ENCODE measurements around the gene CD47. TPM values are rescaled to one million over a fixed set of nuclear protein-coding genes. Genes with fewer than 3 reads are reported as not detected.

Gene CD47
- total RNA-seq = 100 to 1,000 TPM; 145 to 161 TPM

- Mint-ChIP-seq H3K36me3 (ENCODE audit: low read depth) (peaks cover 21% of the 10 kb centered on the region), H3K4me3 (peak within 1 kb of the TSS; percentile 99), H3K9me3 (peaks cover 6% of the 10 kb centered on the region), H3K27ac (peak within 1 kb of the TSS; percentile 100), H3K27me3 (no peaks in the 10 kb centered on the region), H3K4me1 (peaks cover 30% of the 10 kb centered on the region)
- peak; percentile 94 for DNase-seq
- CTCF ChIA-PET = interaction anchor here (1.0 kb wide), 1 partner anchor 10 kb away, joined by 3 read pairs; no protein-coding TSS in a partner anchor
- POLR2A ChIA-PET = no interaction called here
These were observed at the start of gene CD47 for GRCh38 chr3:108090701-108091497. CD47 (minus strand) TSS chr3:108091031; CDS start chr3:108090908, 123 bp downstream.

- peaks cover 4% of the 10 kb centered on the region for H3K9me3 Mint-ChIP-seq
- peaks cover 75% of the 10 kb centered on the region for H3K36me3 Mint-ChIP-seq (ENCODE audit: low read depth)
- H3K4me3 Mint-ChIP-seq = no peak overlapping the region
- peaks cover 40% of the 10 kb centered on the region for H3K4me1 Mint-ChIP-seq
- no peaks in the 10 kb centered on the region for H3K27me3 Mint-ChIP-seq
- H3K27ac Mint-ChIP-seq = no peak overlapping the region
- DNase-seq = no peak
- CTCF ChIA-PET = interaction anchor here (1.3 kb wide), 1 partner anchor 12 kb away, joined by 3 read pairs; no protein-coding TSS in a partner anchor
- POLR2A ChIA-PET = no interaction called here
These were observed 46.6 kb upstream of the CD47 start for GRCh38 chr3:108137460-108137814.

- Mint-ChIP-seq H3K27ac (peak overlapping the region; percentile 25), H3K4me3 (no peak overlapping the region), H3K36me3 (ENCODE audit: low read depth) (peaks cover 77% of the 10 kb centered on the region), H3K4me1 (peaks cover 46% of the 10 kb centered on the region), H3K27me3 (no peaks in the 10 kb centered on the region), H3K9me3 (peaks cover 4% of the 10 kb centered on the region)
- ChIA-PET CTCF (interaction anchor here (1.3 kb wide), 1 partner anchor 11 kb away, joined by 3 read pairs; no protein-coding TSS in a partner anchor), POLR2A (no interaction called here)
- no peak for DNase-seq
These were observed 46.0 kb upstream of the CD47 start for GRCh38 chr3:108136561-108137459.

GRCh38 chr3:108134555-108134880 is 43.7 kb upstream of the CD47 start:
- H3K9me3 Mint-ChIP-seq = peaks cover 6% of the 10 kb centered on the region
- no peak for DNase-seq
- peaks cover 83% of the 10 kb centered on the region for H3K36me3 Mint-ChIP-seq (ENCODE audit: low read depth)
- H3K4me1 Mint-ChIP-seq = peaks cover 67% of the 10 kb centered on the region
- ChIA-PET CTCF (interaction anchor here (1.6 to 1.9 kb wide), 2 partner anchors 12 to 18 kb away, joined by 4 to 9 read pairs; no protein-coding TSS in a partner anchor), POLR2A (no interaction called here)
- no peaks in the 10 kb centered on the region for H3K27me3 Mint-ChIP-seq
- H3K4me3 Mint-ChIP-seq = peak overlapping the region; percentile 43
- H3K27ac Mint-ChIP-seq = peak overlapping the region; percentile 86

GRCh38 chr3:108133858-108134554 is 43.2 kb upstream of the CD47 start:
- H3K9me3 Mint-ChIP-seq = peaks cover 7% of the 10 kb centered on the region
- ChIA-PET CTCF (interaction anchor here (1.6 to 1.9 kb wide), 2 partner anchors 12 to 19 kb away, joined by 4 to 9 read pairs; no protein-coding TSS in a partner anchor), POLR2A (no interaction called here)
- H3K4me1 Mint-ChIP-seq = peaks cover 72% of the 10 kb centered on the region
- peak overlapping the region; percentile 86 for H3K27ac Mint-ChIP-seq
- no peaks in the 10 kb centered on the region for H3K27me3 Mint-ChIP-seq
- no peak for DNase-seq
- H3K4me3 Mint-ChIP-seq = peak overlapping the region; percentile 43
- H3K36me3 Mint-ChIP-seq (ENCODE audit: low read depth) = peaks cover 84% of the 10 kb centered on the region

- POLR2A ChIA-PET = no interaction called here
These were observed 42.2 kb upstream of the CD47 start for GRCh38 chr3:108133048-108133369.

GRCh38 chr3:108131475-108132134 is 40.8 kb upstream of the CD47 start:
- POLR2A ChIA-PET = no interaction called here
- peak overlapping the region; percentile 59 for H3K27ac Mint-ChIP-seq
- peak overlapping the region; percentile 14 for H3K4me3 Mint-ChIP-seq
- peaks cover 85% of the 10 kb centered on the region for H3K4me1 Mint-ChIP-seq
- DNase-seq = no peak
- CTCF ChIA-PET = interaction anchor here (0.7 to 1.2 kb wide), 3 partner anchors 9 to 92 kb away, joined by 3 read pairs; no protein-coding TSS in a partner anchor
- no peaks in the 10 kb centered on the region for H3K27me3 Mint-ChIP-seq
- peaks cover 81% of the 10 kb centered on the region for H3K36me3 Mint-ChIP-seq (ENCODE audit: low read depth)
- peaks cover 15% of the 10 kb centered on the region for H3K9me3 Mint-ChIP-seq

More at GRCh38 chr3:108133048-108133369, 42.2 kb upstream of the CD47 start:
- no peak for DNase-seq
- peaks cover 15% of the 10 kb centered on the region for H3K9me3 Mint-ChIP-seq
- H3K36me3 Mint-ChIP-seq (ENCODE audit: low read depth) = peaks cover 89% of the 10 kb centered on the region
- peak overlapping the region; percentile 43 for H3K4me3 Mint-ChIP-seq
- peaks cover 82% of the 10 kb centered on the region for H3K4me1 Mint-ChIP-seq
- H3K27me3 Mint-ChIP-seq = no peaks in the 10 kb centered on the region
- CTCF ChIA-PET = interaction anchor here (1.6 to 1.9 kb wide), 2 partner anchors 11 to 20 kb away, joined by 4 to 9 read pairs; no protein-coding TSS in a partner anchor
- H3K27ac Mint-ChIP-seq = peak overlapping the region; percentile 86

- Mint-ChIP-seq H3K9me3 (peaks cover 15% of the 10 kb centered on the region), H3K27me3 (no peaks in the 10 kb centered on the region), H3K4me3 (no peak overlapping the region), H3K36me3 (ENCODE audit: low read depth) (peaks cover 77% of the 10 kb centered on the region), H3K27ac (peak overlapping the region; percentile 59), H3K4me1 (peaks cover 84% of the 10 kb centered on the region)
- CTCF ChIA-PET = interaction anchor here (0.7 to 1.2 kb wide), 3 partner anchors 8 to 91 kb away, joined by 3 read pairs; no protein-coding TSS in a partner anchor
- POLR2A ChIA-PET = no interaction called here
- DNase-seq = no peak
These were observed 40.1 kb upstream of the CD47 start for GRCh38 chr3:108130701-108131474.

- Mint-ChIP-seq H3K36me3 (ENCODE audit: low read depth) (peaks cover 75% of the 10 kb centered on the region), H3K4me1 (peaks cover 84% of the 10 kb centered on the region), H3K9me3 (peaks cover 15% of the 10 kb centered on the region), H3K27me3 (no peaks in the 10 kb centered on the region), H3K4me3 (no peak overlapping the region), H3K27ac (no peak overlapping the region)
- no peak for DNase-seq
- ChIA-PET CTCF (interaction anchor here (1.2 kb wide), 1 partner anchor 23 kb away, joined by 3 read pairs; no protein-coding TSS in a partner anchor), POLR2A (no interaction called here)
These were observed 39.4 kb upstream of the CD47 start for GRCh38 chr3:108130236-108130635.

- peaks cover 15% of the 10 kb centered on the region for H3K9me3 Mint-ChIP-seq
- no peaks in the 10 kb centered on the region for H3K27me3 Mint-ChIP-seq
- ChIA-PET CTCF (interaction anchor here (0.6 to 1.7 kb wide), 4 partner anchors 10 to 297 kb away, joined by 3 to 5 read pairs (median 3); no protein-coding TSS in a partner anchor), POLR2A (no interaction called here)
- H3K4me1 Mint-ChIP-seq = peaks cover 80% of the 10 kb centered on the region
- peak overlapping the region; percentile 78 for H3K4me3 Mint-ChIP-seq
- peak overlapping the region; percentile 98 for H3K27ac Mint-ChIP-seq
- DNase-seq = peak; percentile 83
- peaks cover 54% of the 10 kb centered on the region for H3K36me3 Mint-ChIP-seq (ENCODE audit: low read depth)
These were observed 36.6 kb upstream of the CD47 start for GRCh38 chr3:108127301-108127988.

- ChIA-PET CTCF (interaction anchor here (1.5 to 1.7 kb wide), 2 partner anchors 9 to 32 kb away, joined by 3 to 5 read pairs; no protein-coding TSS in a partner anchor), POLR2A (interaction anchor here (1.3 kb wide), 1 partner anchor 37 kb away, joined by 6 read pairs; no protein-coding TSS in a partner anchor)
- peak overlapping the region; percentile 80 for H3K4me3 Mint-ChIP-seq
- H3K4me1 Mint-ChIP-seq = peaks cover 69% of the 10 kb centered on the region
- H3K36me3 Mint-ChIP-seq (ENCODE audit: low read depth) = peaks cover 44% of the 10 kb centered on the region
- H3K27ac Mint-ChIP-seq = peak overlapping the region; percentile 94
- H3K9me3 Mint-ChIP-seq = peaks cover 15% of the 10 kb centered on the region
- no peak for DNase-seq
- no peaks in the 10 kb centered on the region for H3K27me3 Mint-ChIP-seq
These were observed 35.5 kb upstream of the CD47 start for GRCh38 chr3:108126348-108126747.

All from activated CD4-positive, alpha-beta T cell treated with anti-CD3 and anti-CD28 coated beads, Interleukin-2, amount 10 ng/mL, durations not matched to agents 7 days and 5 days (primary cell).